ENCODE measurements around the gene NCF4.

Gene NCF4

GRCh38 chr22:36899498-36899897 is 38.7 kb downstream of the NCF4 start:
- DNase-seq, result no peak

GRCh38 chr22:36900225-36900624 is 39.4 kb downstream of the NCF4 start:
- no peak for DNase-seq

- no peak for DNase-seq
These were observed 40.1 kb downstream of the NCF4 start for GRCh38 chr22:36900880-36901279.

GRCh38 chr22:36901411-36902142 is 40.8 kb downstream of the NCF4 start:
- no peak for DNase-seq

- no peak for DNase-seq
These were observed 41.5 kb downstream of the NCF4 start for GRCh38 chr22:36902143-36902926.

- no peak for DNase-seq
These were observed 43.6 kb downstream of the NCF4 start for GRCh38 chr22:36904260-36904880.

GRCh38 chr22:36907253-36908195 is 46.7 kb downstream of the NCF4 start:
- DNase-seq, result no peak

GRCh38 chr22:36910461-36910860 is 49.7 kb downstream of the NCF4 start:
- peak; percentile 25 for DNase-seq

- DNase-seq, result peak; percentile 65
These were observed 51.3 kb downstream of the NCF4 start for GRCh38 chr22:36911887-36912661.

- no peak for DNase-seq
These were observed 52.1 kb downstream of the NCF4 start for GRCh38 chr22:36912694-36913426.

- DNase-seq, result no peak
These were observed 52.9 kb downstream of the NCF4 start, which contains the start of gene CSF2RB for GRCh38 chr22:36913427-36914389. TSS of gene CSF2RB (plus strand) at chr22:36913628. CDS start at chr22:36922208, 8,580 bp downstream.

- no peak for DNase-seq
These were observed 53.6 kb downstream of the NCF4 start for GRCh38 chr22:36914390-36914752.

- no peak for DNase-seq
These were observed 55.2 kb downstream of the NCF4 start for GRCh38 chr22:36916034-36916433.

GRCh38 chr22:36918586-36919284 is 57.9 kb downstream of the NCF4 start:
- DNase-seq, result no peak

- no peak for DNase-seq
These were observed 60.7 kb downstream of the NCF4 start for GRCh38 chr22:36921309-36922104.

GRCh38 chr22:36922105-36922608 is 61.4 kb downstream of the NCF4 start:
- no peak for DNase-seq

- DNase-seq, result no peak
These were observed 61.9 kb downstream of the NCF4 start for GRCh38 chr22:36922711-36923110.

- DNase-seq, result no peak
These were observed 62.5 kb downstream of the NCF4 start for GRCh38 chr22:36923131-36923788.
